ENCODE results near the gene NFAT5. TPM values are rescaled to one million over a fixed set of nuclear protein-coding genes. Genes with fewer than 3 reads are reported as not detected.

The NFAT5 gene
- total RNA-seq, 1 donor from 2014 or later, result 25.6 TPM

GRCh38 chr16:69662901-69663300 lies 97.1 kb downstream of the NFAT5 start:
- H3K27ac Mint-ChIP-seq (ENCODE audit: unreplicated experiment), result no peak overlapping the region
- no peak overlapping the region for H3K4me3 Mint-ChIP-seq
- H3K9me3 Mint-ChIP-seq, result no peaks in the 10 kb centered on the region

GRCh38 chr16:69663846-69664245 lies 98.1 kb downstream of the NFAT5 start:
- DNase-seq (ENCODE audit: low read depth, low spot score), result no peak
- no peak overlapping the region for H3K4me3 Mint-ChIP-seq
- no peaks in the 10 kb centered on the region for H3K4me1 Mint-ChIP-seq
- H3K27ac Mint-ChIP-seq (ENCODE audit: unreplicated experiment), result no peak overlapping the region
- H3K9me3 Mint-ChIP-seq, result no peaks in the 10 kb centered on the region
- TF ChIP-seq CTCF (conservative IDR thresholded peaks at IDR 0.05), result no peak
- peaks cover 5% of the 10 kb centered on the region for H3K36me3 Mint-ChIP-seq (ENCODE audit: low read depth)
- H3K27me3 Mint-ChIP-seq (ENCODE audit: low read depth), result no peaks in the 10 kb centered on the region

More at GRCh38 chr16:69662901-69663300, 97.1 kb downstream of the NFAT5 start:
- no peaks in the 10 kb centered on the region for H3K27me3 Mint-ChIP-seq (ENCODE audit: low read depth)
- no peak for DNase-seq (ENCODE audit: low read depth, low spot score)
- H3K4me1 Mint-ChIP-seq, result no peaks in the 10 kb centered on the region
- no peak for TF ChIP-seq CTCF (conservative IDR thresholded peaks at IDR 0.05)
- H3K36me3 Mint-ChIP-seq (ENCODE audit: low read depth), result peaks cover 5% of the 10 kb centered on the region

GRCh38 chr16:69669577-69669976 lies 103.8 kb downstream of the NFAT5 start:
- TF ChIP-seq CTCF (conservative IDR thresholded peaks at IDR 0.05), result no peak
- DNase-seq (ENCODE audit: low read depth, low spot score), result no peak
- Mint-ChIP-seq H3K27me3 (ENCODE audit: low read depth) (no peaks in the 10 kb centered on the region), H3K36me3 (ENCODE audit: low read depth) (peaks cover 2% of the 10 kb centered on the region), H3K9me3 (no peaks in the 10 kb centered on the region), H3K27ac (ENCODE audit: unreplicated experiment) (no peak overlapping the region), H3K4me3 (no peak overlapping the region), H3K4me1 (no peaks in the 10 kb centered on the region)

GRCh38 chr16:69672315-69672997 lies 106.7 kb downstream of the NFAT5 start:
- H3K36me3 Mint-ChIP-seq (ENCODE audit: low read depth), result no peaks in the 10 kb centered on the region
- no peak for TF ChIP-seq CTCF (conservative IDR thresholded peaks at IDR 0.05)
- no peaks in the 10 kb centered on the region for H3K9me3 Mint-ChIP-seq
- H3K4me3 Mint-ChIP-seq, result no peak overlapping the region
- DNase-seq (ENCODE audit: low read depth, low spot score), result no peak
- H3K27me3 Mint-ChIP-seq (ENCODE audit: low read depth), result no peaks in the 10 kb centered on the region
- no peaks in the 10 kb centered on the region for H3K4me1 Mint-ChIP-seq
- no peak overlapping the region for H3K27ac Mint-ChIP-seq (ENCODE audit: unreplicated experiment)

GRCh38 chr16:69672998-69673713 lies 107.4 kb downstream of the NFAT5 start:
- Mint-ChIP-seq H3K4me3 (no peak overlapping the region), H3K9me3 (no peaks in the 10 kb centered on the region), H3K4me1 (no peaks in the 10 kb centered on the region), H3K27me3 (ENCODE audit: low read depth) (no peaks in the 10 kb centered on the region), H3K27ac (ENCODE audit: unreplicated experiment) (no peak overlapping the region), H3K36me3 (ENCODE audit: low read depth) (no peaks in the 10 kb centered on the region)
- TF ChIP-seq CTCF (conservative IDR thresholded peaks at IDR 0.05), result no peak
- DNase-seq (ENCODE audit: low read depth, low spot score), result no peak
